Activated CD8-positive, alpha-beta memory T cell treated with anti-CD3 and anti-CD28 coated beads, Interleukin-2, amount 50 U/mL, for 1 hour (primary cell): ENCODE results near the gene RPTOR.

Experiments used
- DNase-seq: peaks from one replicate; pipeline ENCODE4 v3.0.0-alpha.2; 2020; ENCODE audit errors: extremely low read depth

The RPTOR gene

DNA sequence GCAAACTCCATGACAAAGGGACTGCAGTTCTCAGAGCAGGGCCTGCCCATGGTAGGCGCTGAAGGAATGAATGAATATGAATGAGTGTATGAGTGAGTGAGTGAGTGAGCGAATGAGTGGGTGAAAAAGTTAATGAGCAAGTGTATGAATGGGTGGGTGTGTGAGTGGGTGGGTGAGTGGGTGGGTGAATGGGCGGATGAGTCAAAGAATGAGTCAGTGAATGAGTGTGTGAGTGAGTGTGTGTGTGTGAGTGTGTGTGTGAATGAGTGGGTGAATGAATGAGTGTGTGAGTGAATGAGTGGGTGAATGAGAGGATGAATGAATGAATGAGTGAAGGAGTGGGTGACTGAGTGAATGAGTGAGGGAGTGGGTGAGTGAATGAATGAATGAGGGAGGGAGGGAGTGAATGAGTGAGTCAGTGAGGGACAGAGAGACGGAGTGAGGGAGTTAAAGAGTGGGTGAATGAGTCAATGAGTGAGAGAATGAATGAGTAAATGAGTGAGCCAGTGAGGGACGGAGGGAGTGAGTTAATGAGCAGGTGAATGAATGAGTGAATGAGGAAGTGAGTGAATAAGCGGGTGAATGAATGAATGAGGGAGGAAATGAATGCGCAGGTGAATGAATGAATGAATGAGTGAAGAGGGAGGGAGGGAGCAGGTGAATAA is 435.9 kb downstream of the RPTOR start:
- DNase-seq: no peak

DNA sequence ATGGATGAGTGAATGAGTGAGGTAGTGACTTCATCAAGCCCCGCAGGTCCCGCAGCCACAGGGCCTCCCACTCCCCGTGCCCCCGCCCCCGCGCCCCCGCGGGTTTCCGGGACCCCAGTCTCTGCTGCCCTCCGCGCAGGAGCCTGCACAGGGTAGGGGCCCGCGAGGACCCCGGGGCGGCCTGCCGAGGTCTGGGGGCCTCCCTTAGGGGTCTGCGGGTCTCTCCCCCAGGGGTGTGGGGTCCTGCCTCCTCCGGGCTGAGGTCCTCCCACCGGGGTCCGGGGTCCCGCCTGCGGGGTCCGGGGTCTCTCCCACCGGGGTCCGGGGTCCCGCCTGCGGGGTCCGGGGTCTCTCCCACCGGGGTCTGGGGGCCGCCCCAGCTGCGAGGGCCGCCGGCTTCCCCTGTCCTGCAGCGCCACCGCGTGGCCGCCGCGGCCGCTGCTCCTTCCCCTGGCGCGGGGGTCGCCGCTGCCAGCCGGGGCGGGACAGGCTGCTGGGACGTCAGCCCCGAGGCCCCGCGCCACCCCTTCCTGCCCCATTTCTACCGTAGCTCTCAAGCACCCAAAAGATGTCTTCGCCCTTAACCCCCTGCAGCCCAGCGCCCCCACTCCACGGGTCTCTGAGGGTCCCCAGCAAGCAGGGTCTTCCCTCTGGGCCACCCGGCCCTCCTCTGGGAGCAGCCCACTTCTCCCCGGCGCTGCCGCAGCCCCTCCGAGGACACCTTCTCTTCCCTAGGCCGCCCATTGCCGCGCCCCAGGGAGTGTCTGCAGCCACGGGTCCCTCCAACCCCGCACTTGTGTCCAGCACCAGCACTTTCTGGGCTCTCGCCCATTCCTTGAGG is 436.6 kb downstream of the RPTOR start:
- DNase-seq: no peak

DNA sequence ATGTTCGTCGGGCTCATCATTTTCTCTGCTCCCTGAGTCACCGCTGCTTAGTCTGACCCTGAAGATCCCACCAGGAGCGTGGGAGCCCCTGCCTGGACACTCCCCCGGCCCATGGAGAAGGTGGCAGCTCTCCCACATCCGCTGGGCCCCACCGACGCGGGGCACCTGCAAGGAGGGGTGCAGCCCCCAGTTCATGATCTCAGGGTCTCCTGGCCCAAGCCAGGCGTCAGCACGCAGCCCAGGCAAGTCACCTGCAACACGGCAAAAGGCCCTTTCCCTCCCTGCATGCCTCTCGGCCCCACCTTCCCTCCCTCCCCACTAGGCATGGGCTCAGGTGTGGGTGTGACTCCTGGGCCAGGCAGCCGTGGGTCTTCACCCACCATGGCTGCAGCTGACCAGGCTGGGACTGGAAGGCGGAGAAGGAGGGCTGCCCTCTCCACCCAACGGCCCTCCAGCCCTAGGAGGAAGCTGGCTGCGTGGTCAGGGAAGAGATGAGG is 437.3 kb downstream of the RPTOR start:
- DNase-seq: no peak

DNA sequence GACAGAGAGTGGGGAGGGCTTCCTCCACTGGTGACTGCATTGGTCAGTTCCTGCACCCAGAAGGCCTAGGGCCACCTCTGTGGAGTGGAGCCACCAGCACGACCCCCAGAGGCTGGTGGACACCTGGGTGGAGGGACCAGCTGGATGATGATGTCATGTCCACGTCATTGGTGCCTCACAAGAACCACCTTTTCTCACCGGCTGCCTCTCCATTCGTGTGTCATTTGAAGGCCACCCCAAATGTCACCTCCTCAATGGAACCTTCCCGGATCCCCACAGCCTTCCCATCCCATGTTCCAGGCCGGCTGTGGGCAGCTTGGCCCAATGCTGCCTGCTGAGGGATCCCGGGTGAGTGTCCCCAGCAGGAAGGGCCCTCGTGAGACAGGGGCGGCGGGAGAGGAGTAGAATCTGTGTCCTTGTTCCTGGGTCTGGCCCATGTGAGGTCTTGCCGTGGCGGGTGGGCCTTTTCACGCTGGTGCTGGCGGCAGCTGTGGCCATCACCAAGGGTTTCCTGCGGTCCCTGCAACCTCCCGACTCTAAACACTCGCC is 437.9 kb downstream of the RPTOR start:
- no peak for DNase-seq

DNA sequence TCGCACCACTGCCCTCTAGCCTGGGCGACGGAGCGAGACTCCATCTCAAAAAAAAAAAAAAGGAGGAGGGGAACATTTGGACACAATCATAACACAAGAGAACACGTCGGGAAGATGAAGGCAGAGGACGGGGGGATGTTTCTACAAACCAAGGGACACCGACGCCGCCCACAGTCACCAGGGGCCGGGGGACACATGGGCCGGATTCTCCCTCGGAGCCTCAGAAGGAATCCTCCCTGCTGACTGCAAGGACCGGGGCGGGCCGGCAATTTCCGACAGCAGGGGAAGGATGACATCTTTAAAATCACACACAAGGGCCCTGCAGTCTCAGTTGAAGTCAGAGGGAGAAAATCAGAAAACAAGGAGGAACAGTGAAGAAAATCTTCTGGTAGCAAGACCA is 438.9 kb downstream of the RPTOR start:
- no peak for DNase-seq

DNA sequence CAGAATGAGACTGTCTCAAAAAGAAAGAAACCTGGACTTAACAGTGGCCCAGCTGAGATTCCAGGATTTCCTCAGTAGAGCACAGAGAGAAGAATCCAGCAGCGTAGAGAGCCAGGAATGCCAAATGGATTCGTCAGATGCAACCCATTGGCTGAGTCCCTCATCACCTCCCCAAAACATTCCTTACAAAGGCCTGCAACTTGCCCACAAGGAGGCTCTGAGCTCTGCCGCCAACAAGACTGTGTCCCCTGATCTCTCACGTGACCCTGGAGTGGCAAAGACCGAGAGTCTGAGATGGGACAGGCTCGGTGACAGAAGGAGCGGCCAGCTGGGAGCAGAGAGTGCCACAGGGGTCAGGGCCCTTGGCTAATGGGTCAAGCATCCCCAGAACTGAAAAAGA is 440.1 kb downstream of the RPTOR start:
- DNase-seq: no peak

DNA sequence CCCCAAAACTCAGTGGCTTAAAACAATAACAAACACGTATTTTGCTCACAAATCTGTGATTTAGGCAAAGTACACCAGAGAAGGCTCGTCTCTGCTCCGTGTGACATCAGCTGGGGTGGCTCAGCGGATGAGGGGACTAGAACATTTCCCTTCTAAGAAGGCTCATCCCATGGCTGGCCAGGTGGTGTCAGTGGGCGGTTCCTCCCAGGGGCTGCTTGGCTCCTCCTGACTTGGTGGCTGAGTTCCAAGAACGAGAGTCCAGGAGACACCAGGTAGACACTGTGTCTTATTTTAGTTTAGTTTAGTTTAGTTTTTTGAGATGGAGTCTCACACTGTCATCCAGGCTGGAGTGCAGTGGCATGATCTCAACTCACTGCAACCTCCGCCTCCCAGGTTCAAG is 441.4 kb downstream of the RPTOR start:
- DNase-seq: no peak

DNA sequence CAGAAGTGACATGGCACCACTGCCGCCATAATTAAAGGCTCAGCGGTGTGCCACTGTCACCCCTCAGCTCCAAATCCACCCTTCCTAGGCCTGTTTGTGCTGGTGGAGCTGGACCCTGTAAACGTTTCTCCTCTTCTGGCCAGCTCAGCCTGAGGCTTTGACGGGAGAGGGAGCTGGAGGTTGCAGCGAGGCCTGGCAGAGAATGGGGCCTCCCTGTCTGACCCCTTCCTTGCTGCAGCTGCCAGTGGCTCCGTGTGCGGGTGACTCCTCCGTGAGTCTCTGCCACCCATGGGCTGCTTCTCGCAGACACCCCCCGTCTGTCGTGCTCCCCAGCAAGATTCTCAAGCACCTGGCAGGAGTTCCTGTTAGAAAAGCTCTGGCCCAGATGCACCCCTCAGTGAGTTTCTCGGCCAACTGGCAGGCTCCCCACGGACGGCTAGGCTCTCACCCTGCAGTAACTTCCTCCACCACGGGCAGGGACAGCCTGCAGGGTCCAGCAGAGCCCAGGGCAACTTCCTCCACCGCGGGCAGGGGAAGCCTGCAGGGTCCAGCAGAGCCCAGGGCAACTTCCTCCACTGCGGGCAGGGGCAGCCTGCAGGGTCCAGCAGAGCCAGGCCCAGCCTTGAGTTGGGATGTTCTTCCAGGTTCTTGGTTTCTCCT is 442.3 kb downstream of the RPTOR start:
- no peak for DNase-seq

DNA sequence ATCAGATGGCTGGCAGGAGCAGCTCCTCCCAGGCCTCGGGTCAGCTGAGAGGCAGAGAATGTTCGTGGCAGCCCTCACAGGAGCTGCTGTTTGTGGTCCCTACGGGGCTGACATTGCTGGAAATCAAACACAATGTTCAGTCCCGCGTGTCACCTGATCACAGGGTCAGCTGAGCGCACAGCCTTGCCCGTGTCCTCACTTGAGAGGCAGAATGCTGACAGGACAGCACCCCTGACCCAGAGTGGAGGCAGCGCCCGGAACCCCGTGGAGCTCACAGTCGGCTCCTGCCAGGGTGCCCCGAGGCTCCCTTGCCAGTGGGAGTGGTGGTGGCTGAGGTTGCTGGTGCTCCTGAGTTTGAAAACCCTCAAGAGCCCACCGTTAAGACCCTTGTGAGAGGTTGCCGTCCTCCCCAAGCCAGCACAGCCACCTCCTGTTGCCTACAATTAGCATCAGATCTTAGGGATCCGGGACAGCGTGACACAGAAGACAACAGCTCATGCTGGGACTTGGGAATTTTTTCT is 443.4 kb downstream of the RPTOR start:
- DNase-seq: no peak

DNA sequence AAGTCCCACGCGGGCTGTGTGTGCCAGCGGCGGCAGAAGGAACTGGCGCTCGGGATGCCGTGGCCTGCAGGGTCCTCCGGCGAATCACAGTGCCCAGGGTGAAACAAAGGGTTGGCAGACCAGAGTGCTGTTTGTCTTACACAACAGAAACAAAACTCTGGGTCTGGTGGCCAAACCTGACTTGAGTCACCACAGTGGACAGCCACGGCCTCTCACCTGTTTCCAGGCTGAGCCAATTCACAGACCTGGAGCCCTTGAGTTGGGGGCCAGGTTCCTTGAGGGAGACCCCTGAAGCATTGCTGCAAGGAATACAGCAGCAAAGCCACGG is 444.9 kb downstream of the RPTOR start:
- no peak for DNase-seq

DNA sequence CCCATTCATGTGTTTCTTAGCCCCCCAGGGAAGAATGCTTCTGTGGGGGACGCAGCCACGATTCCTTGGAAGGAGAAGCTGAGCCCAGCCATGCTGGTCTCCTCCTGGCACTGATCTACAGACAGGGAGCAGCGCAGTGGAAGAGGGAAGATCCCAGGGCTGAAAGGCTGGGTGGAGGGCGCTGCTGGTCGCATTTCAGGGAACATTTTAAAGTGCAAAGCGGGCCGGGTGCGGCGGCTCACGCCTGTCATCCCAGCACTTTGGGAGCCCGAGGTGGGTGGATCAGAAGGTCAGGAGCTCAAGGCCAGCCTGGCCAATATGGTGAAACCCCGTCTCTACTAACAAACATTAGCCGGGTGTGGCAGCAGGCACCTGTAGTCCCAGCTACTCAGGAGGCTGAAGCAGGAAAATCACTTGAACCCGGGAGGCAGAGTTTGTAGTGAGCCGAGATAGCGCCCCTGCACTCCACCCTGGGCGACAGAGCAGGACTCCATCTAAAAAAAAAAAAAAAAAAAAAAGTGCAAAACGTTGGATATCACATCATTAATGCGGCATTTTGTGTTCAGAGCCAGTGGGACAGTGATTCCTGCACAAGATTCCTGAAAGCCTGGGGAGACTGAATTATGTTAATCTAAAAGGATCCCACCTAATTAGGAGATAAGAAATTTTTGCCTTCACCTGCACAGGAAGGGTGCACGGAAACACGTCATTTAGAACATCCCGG is 446.4 kb downstream of the RPTOR start:
- DNase-seq: no peak

DNA sequence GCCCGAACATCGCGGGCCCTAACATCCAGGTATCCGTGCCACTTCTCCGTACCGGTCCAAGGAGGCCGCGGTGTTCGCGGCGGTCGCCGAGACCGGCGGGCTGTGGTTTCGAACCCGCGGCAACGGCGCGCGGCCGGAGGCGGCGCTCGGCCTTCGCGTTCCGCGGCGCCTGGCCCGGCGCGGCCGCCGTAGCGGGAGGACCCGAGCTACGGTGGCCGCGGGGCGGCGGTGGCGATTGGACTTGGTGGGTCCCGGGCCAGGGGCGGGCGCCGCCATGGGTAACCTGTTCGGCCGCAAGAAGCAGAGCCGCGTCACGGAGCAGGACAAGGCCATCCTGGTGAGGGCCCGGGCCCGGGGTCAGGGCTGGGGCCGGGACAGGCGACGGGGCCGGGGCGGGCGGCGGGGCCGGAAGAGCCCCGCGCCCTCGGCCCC is 447.0 kb downstream of the RPTOR start, which contains the start of gene CHMP6:
Gene CHMP6 (plus strand): TSS at position 197 of the 432 bp plus-strand sequence. CDS start 78 bp downstream, at position 275.
- DNase-seq: peak; percentile 34

DNA sequence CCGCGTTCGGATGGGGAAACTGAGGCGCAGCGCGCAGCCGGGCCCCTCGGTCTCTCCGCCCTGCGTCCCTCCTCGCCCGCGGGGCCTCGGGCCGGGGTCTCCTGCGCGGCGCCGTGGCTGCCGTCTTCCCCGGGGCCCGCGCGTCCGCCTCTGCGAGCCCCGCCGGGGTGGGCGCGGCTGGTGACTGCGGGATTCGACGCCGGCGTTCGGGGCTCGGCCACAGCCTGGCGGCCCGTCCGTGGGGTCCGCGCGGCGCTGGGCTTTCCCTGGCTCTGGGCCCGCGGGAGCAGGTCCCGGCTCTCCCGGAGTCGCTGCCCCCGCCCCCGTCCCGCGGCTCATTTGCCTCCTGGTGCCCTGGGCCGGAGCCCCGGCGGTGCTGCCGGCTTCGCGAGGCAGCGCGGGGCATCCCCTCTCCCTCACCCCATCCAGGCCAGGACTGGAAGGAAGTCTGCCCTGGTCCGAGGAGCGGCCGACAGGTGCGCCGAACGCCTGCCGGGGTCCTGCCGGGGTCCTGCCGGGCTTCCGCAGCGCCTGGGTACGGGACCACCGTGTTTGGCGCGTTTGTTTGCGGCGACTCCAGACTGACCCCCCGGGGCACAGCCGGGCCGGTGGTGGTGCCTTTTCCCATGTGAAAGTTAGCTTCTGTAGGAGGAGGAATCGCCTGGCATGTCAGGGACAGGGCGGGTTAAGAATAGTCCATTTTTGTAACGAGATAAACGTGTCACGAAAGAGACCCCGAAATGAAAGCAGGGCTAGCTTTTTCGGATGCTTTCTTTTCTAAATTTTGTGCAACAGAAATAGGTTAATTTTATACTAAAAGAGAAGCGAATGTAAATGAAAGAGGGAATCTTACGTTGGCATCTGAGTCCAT is 447.7 kb downstream of the RPTOR start:
- DNase-seq: no peak

DNA sequence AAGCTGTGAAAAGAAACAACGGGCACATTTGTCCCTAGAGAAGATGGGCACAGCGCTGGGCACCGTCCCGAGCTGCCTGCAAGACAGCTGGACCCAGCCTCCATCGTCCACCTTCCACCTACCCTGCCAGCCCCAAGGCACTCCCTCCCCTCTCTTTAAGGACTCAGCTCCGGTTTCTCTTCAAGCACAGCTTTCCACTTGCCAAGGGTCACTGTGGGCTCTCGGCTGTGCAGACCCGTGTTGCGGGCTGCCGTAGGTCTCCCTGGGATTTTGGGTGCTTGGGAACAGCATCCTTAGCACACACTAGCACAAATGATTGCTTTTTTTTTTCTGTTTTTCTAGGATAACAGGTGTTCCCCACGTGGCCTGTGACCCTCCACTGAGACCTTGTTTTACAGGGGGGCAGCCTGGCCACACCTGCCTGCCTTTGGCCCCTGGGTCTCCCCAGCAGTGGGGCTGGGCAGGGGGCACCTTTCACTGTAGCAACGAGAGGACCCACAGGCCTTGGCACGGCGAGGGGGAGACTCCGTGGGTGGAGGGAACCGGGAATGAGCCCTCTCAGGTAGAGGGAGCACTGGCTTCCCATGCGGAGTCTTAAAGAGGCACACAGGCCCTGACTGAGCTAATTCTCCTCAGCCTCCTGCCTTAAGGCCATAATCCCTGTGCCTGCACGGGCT is 448.4 kb downstream of the RPTOR start:
- DNase-seq: no peak

DNA sequence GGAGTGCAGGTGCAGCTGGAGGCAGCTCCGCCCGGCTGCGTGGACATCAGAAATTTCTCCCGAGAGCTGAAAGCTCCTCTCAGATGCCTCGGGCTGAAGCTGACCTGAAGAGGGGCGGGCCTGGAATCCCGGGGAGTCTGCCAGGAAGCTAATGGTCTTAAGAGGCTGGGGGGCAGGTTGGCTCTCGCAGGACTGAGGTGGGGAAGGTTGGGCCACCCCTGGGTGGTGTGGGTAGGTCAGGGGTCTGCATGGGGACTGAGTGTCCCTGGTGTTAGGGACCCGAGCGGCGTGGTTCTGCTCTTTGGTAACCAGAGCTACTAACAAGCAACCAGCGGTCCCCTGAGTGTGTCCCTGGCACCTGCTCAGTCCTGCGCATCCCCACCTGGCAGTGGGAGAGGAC is 450.5 kb downstream of the RPTOR start:
- DNase-seq: no peak

DNA sequence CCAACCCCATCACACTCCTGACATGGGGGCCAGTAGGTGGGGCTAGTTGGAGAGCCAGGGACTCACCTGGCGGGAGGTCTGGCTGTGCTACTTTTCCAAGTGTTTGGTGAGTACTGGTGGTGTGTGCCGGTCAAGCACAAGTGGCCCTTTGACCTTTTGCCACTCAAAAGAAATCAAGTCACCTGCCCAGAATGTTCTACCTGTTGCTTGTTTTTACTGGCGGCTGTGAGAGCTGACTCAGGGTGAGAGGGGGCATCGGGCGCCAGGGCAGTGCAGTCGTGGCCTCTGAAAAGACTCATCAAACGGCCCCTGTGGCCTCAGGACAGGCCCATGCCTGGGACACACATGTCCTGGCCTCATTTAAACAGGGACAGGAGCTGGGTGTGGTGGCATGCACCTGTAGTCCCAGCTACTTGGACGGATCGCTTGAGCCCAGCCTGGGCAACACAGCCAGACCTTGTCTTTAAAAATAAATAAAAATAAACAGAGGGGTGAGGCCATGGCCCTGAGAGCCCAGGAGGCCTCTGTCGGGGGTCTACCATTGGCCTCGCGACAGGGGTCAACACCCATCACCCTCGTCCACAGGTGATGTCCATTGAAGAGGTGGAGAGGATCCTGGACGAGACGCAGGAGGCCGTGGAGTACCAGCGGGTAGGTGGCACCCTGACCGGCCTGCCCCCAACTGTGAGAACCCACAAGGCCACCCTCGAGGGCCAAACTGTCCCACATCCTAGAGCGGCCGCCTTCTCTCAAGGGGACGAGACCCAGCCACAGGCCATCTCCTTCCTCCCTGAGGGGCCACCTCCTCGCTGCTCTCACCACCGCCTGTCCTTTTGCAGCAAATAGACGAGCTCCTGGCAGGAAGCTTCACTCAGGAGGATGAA is 452.0 kb downstream of the RPTOR start:
- no peak for DNase-seq

DNA sequence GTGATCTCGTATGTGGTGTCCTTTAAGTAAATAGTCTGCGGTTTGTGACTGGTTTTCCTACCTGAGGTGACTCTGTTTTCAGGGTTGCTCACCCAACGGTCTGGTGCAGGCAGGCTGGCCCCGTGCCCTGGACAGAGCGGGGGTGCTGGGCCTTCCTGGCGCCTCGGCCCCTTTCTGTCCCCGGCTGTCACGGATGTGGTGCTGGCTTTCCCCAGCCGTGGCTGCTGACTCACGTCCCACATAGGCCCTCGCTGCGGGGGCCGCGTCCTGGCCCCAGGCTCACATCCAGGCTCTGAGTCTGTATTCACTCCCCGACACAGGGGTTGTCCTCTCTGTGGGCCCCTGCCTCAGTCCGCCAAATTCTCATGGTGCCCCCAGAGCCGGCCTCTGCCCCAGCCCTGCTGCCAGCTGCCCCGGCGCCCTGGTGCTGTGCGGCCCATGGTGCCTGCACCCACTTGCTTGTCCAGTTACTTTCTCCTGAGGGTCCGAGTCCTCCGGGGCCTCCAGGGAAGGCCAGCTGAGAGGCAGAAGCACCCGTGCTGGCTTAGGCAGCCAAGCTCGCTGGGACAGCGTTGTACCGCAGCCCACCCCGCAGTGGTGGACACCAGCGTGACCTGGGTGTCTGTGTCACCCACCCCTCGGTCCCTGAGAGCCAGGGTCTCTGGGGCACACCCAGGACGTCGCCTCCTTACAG is 452.9 kb downstream of the RPTOR start:
- DNase-seq: no peak

DNA sequence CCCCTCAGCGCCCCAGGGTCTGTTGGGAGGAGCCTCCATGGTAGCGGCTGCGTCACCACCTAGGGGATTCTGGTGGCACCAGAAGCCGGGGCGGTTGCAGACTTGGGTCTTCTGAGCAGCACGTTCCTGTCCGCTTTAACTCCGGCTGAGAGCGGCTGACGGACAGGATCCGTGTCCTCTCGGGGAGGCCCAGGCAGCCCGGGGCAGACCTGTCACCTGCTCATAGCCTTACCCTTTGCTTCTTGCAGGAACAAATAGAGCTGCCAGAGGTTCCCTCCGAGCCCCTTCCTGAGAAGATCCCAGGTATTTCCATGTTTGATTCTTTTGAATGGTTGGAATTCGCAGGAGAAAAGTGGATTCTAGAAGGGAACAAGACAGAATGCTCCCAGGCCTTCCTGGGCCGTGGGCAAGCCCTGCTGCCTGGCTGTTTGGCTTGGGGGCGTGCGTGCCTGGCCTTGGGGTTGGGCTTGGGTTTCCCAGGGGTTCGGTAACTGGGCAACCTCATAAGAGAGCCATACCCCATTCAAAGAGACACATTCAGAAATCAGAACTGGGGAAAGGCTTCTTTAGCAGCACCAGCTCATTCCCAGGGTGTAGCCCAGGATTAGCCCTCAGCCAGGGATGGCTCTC is 453.6 kb downstream of the RPTOR start:
- no peak for DNase-seq
